HL-60 (cell line): ENCODE measurements around the gene PRRG2.

Experiments
- DNase-seq, 2 experiments: peaks; one replicate each; pipeline ENCODE4 v3.0.0-alpha.2; 2010 to 2020; ENCODE audit warnings: low read depth in 1 of 2, low spot score in 1 of 2
- H3K27ac ChIP-seq: fragments of 250-450 bp; sonication (Bioruptor Pico); replicated peaks from 2 replicates; pipeline ENCODE4 v1.5.1; 2020; ENCODE audit warnings: mild to moderate bottlenecking, moderate library complexity
- H3K27me3 ChIP-seq: fragments of 250-450 bp; sonication (Bioruptor Pico); 2 replicates; pipeline ENCODE4 v1.5.1; 2021; ENCODE audit warnings: mild to moderate bottlenecking, moderate library complexity; ENCODE audit not compliant: insufficient read depth, poor library complexity, severe bottlenecking
- H3K4me3 ChIP-seq: replicated peaks from 2 replicates; pipeline ENCODE4 v1.5.1; 2011; ENCODE audit warnings: mild to moderate bottlenecking, control low read depth, low read length; ENCODE audit not compliant: insufficient read depth
- GABPA ChIP-seq: IDR thresholded peaks from 2 replicates; pipeline ENCODE4 v1.6.1; 2012; ENCODE audit warnings: low read depth
- POLR2AphosphoS5 ChIP-seq: IDR thresholded peaks from 2 replicates; pipeline ENCODE4 v1.6.1; 2012; ENCODE audit warnings: low read depth
- SPI1 ChIP-seq: IDR thresholded peaks from 2 replicates; pipeline ENCODE4 v1.6.1; 2012; ENCODE audit warnings: low read depth, mild to moderate bottlenecking, borderline replicate concordance
- TF ChIP-seq, protein P1 (sequence below): IDR thresholded peaks from one replicate; pipeline ENCODE4 v1.5.1; 2011; ENCODE audit warnings: low read length, control low read depth, inconsistent platforms; ENCODE audit not compliant: insufficient read depth
- TF ChIP-seq, protein P2 (sequence below): IDR thresholded peaks from 2 replicates; pipeline ENCODE4 v1.6.1; 2012; ENCODE audit warnings: low read depth; ENCODE audit not compliant: insufficient replicate concordance

Gene PRRG2

DNA sequence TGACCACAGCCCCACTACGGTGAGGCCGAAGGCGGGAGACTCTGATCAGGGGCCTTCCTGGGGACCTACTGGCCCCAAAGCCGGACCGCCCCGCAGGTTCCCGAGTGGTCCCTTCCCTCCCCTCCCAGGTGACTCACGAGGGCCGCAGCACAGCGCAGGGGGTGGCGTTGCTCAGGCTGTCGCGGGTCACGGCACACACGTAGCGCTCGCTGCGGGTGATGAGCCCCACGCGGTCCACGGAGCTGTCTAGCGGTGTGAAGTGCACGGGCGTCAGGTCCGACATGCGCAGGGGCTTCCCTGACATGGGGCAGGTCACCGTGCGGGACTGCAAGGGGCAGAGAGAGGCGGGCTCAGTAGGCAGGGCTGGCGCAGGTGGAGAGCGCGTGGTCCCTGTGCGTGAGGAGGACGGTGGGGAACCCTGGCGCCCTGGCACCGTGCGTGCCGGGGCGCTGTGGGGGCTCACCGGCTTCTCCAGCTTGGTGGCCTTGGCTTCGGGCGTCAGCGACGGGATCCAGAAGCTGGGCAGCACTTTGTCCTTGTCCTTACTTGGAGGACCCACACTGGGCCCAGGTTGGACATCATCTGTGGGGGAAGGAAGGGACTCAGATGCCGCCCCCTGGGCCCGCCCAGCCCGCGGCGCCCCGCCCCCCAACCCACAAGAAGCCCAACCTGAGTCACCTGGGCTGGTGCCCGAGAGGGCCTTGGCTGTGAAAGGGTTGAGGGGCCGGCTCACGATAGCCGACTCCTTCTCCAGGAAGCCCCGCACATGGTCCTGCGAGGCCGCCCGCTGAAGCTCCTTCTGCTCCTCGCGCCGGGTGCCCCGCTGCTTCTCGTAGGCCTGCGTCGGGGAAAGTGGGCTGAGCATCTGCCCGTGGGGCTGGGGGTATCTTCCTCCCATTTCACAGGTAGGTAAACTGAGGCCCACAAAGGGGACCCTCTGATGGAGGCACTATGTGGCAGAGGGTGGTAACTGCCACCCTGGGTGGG lies 24.4 kb upstream of the PRRG2 start:
- H3K27ac ChIP-seq, result no peak overlapping the region
- no peak overlapping the region for H3K4me3 ChIP-seq

DNA sequence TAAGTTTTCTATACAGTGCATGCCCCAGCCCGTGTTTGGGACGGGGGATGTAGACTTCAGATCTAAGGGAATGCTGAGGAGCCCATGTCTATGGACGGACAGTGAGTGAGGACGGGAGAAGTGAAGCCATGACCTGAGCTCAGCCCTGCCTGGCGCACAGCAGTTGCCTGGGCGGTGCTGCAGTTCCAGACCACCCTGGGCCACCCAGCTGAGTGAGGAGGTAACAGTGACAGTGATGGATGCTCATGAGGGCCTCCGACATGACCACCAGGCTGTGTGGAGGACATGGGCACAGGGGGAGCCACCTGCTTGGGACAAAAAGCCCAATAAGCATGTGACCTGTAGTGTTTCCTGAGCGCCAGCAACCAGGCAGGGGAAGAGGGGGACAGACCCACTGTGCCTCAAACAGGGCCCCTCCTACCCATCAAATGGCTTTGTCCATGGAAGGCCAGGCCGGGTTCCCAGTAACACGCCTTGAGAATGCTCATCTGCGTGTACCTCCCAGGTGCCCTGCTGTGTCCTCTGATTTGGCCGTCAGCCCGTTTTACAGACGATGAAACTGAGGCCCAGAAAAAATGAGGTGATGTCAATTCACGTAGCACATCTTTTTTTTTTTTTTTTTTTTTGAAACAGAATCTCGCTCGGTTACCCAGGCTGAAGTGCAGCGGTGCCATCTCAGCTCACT lies 23.3 kb upstream of the PRRG2 start:
- no peak for TF ChIP-seq GABPA
- TF ChIP-seq, protein P1, sequence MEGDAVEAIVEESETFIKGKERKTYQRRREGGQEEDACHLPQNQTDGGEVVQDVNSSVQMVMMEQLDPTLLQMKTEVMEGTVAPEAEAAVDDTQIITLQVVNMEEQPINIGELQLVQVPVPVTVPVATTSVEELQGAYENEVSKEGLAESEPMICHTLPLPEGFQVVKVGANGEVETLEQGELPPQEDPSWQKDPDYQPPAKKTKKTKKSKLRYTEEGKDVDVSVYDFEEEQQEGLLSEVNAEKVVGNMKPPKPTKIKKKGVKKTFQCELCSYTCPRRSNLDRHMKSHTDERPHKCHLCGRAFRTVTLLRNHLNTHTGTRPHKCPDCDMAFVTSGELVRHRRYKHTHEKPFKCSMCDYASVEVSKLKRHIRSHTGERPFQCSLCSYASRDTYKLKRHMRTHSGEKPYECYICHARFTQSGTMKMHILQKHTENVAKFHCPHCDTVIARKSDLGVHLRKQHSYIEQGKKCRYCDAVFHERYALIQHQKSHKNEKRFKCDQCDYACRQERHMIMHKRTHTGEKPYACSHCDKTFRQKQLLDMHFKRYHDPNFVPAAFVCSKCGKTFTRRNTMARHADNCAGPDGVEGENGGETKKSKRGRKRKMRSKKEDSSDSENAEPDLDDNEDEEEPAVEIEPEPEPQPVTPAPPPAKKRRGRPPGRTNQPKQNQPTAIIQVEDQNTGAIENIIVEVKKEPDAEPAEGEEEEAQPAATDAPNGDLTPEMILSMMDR, result no peak
- TF ChIP-seq, protein P2, sequence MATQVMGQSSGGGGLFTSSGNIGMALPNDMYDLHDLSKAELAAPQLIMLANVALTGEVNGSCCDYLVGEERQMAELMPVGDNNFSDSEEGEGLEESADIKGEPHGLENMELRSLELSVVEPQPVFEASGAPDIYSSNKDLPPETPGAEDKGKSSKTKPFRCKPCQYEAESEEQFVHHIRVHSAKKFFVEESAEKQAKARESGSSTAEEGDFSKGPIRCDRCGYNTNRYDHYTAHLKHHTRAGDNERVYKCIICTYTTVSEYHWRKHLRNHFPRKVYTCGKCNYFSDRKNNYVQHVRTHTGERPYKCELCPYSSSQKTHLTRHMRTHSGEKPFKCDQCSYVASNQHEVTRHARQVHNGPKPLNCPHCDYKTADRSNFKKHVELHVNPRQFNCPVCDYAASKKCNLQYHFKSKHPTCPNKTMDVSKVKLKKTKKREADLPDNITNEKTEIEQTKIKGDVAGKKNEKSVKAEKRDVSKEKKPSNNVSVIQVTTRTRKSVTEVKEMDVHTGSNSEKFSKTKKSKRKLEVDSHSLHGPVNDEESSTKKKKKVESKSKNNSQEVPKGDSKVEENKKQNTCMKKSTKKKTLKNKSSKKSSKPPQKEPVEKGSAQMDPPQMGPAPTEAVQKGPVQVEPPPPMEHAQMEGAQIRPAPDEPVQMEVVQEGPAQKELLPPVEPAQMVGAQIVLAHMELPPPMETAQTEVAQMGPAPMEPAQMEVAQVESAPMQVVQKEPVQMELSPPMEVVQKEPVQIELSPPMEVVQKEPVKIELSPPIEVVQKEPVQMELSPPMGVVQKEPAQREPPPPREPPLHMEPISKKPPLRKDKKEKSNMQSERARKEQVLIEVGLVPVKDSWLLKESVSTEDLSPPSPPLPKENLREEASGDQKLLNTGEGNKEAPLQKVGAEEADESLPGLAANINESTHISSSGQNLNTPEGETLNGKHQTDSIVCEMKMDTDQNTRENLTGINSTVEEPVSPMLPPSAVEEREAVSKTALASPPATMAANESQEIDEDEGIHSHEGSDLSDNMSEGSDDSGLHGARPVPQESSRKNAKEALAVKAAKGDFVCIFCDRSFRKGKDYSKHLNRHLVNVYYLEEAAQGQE, result no peak
- no peak for TF ChIP-seq POLR2AphosphoS5
- no peak for TF ChIP-seq SPI1
- Histone ChIP-seq H3K27ac (no peak overlapping the region), H3K4me3 (no peak overlapping the region), H3K27me3 (no peaks in the 10 kb centered on the region)
- DNase-seq, result no peak

More for the DNA sequence above, 24.4 kb upstream of the PRRG2 start:
- H3K27me3 ChIP-seq, result no peaks in the 10 kb centered on the region
- no peak for DNase-seq
- no peak for TF ChIP-seq POLR2AphosphoS5
- TF ChIP-seq, protein P2, result no peak
- no peak for TF ChIP-seq SPI1
- TF ChIP-seq GABPA, result no peak
- TF ChIP-seq, protein P1, result no peak

DNA sequence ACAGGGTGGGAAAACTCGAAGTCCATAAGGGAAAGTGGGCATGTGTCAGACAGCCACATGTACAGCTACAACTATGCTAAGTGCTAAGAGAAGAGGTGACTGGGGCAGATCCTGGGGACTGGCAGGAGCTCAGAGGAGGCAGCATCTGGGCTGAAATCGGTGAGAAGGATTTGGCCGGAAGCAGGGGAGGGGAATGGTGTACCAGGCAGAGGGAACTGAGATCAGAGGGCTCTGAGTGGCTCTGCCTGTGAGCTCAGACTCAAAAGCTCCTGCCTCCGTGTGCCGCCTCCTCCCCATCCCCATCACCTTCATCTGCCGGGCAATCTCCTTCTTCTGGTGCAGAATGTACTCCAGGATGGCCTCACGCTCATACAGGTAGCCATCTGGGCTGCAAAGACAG lies 22.5 kb upstream of the PRRG2 start:
- TF ChIP-seq, protein P2, result no peak
- TF ChIP-seq POLR2AphosphoS5, result no peak
- TF ChIP-seq, protein P1, result no peak
- no peak for TF ChIP-seq GABPA
- no peak for TF ChIP-seq SPI1
- no peak for DNase-seq

More for the DNA sequence above, 22.5 kb upstream of the PRRG2 start:
- Histone ChIP-seq H3K27me3 (no peaks in the 10 kb centered on the region), H3K27ac (no peak overlapping the region), H3K4me3 (no peak overlapping the region)
